ENCODE data around the gene PSMD6.

PSMD6 gene

DNA sequence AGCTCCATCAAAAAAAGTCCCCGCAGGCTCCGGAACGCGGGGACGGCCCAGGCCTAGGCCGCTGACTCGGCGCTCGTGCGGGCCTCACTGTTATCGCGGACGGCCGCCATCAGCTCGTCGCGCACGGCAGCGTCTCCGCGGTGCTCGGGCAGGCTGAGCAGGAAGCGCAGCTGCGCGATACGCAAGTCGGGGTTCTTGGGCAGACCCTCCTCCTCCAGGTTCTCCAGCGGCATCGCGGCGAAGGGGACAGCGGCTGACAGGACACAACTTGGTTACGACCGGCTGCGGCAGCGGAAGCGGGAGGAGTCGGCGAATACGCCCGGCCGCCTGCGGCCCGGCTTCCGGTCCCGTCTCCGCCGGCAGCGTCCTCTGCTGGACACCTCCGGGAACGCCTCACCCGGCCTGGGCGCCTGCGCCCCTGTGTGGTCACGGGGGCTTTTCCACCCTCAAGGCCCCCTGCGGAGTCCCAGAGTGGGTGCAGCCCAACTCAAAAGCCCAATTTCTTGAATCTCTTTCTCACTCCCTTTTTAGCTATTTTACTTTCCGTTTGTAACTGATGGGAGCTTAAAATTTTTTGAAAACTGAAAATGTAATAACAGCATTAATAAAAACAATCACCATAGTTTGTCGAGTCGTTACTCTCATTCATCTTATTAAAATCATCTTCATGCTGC lies at the start of gene PSMD6:
TSS of gene PSMD6 (minus strand) at position 308 of the 674 bp plus-strand sequence. CDS start at position 233, 75 bp downstream.
- peak; percentile 97 for DNase-seq

DNA sequence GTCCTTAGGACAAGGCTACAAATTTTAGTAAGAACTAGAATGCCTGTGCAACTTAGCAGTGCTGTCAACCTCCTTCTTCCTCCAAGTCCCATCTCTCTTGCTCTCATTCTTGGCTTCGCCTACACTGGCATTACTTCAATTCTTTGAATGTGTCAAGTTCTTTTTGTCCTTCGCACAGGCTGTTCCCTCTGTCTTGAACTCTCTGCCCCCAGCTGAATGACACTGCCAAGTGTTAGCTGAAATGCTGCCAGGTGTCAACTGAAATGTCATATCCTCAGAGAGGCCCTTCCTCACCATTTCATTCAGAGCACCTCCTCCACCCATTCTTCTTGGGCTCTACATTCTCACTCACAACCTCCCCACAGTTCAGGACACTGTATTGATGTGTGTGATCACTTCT lies 48.8 kb upstream of the PSMD6 start:
- DNase-seq, result no peak

DNA sequence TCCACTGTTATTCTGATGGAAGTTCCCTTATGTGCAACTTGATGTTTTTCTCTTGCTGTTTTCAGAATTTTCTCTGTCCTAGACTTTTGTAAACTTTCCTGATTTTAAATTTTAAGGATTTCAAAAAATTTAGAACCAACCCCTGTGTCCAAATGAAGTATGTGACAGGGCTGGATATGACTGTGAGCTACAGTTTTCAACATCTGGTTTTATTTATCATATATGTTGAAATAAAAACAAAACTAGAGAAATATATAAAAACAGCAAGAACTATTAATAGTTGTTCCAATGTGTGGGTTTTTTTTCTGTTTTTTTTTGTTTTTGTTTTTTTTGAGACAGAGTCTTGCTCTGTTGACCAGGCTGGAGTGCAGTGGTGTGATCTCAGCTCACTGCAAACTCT lies 47.4 kb upstream of the PSMD6 start:
- DNase-seq, result no peak

DNA sequence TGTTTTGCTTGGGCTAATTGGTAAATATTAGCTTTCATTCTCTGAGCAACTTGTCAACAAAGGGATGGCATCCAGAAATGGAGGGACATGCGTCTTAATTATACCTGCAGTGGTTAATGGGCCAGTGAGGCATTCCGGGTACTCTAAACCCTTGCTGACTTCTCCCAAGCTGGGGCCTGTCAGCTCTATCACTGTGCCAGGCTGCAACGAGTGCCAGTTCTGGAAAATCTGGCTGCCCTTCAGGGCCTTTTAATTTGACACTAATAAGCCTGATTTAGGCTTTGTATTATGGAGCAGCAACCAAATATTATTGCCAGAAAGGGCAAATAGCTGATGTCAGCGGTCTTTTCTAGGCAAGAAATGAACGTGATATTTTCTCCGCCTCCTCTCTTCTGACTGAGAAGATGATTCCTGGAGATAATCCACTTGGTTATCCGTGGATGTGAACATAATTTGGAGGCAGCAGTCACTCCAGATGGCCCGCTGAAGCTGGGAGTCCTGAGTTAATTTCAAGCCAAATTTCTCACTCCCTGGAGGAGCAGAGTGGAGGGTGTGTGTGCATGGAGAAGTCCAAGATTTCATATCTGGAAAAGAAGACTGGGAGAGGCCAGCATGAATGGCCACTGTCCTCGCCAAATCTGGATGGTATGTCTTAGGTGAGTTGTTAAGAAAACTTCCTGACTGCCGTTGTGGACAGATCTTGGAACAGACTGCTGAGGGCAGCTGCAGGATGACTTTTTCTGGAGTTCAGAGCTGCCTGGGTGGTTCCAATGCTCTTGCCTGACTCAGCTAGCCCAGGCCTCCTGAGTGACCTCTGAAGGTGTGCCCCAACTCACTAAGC lies 44.4 kb upstream of the PSMD6 start:
- DNase-seq, result no peak

DNA sequence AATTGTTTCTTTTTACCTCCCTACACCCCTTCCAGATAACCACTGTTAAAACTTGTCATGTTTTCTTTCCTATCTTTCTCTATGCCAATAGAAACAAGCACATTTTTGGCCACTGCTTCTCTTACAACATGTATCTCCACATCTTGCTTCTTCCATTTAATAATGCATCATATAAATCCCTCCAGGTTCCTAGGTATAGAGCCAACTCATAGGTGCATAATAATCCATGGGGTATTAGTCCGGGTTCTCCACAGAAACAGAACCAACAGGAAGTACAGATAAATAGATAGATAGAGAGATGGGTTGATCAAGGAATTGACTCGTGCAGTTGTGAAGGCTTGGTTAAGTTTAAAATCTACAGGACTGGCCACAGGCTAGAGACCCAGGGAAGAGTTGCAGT lies 41.5 kb upstream of the PSMD6 start:
- DNase-seq, result no peak

DNA sequence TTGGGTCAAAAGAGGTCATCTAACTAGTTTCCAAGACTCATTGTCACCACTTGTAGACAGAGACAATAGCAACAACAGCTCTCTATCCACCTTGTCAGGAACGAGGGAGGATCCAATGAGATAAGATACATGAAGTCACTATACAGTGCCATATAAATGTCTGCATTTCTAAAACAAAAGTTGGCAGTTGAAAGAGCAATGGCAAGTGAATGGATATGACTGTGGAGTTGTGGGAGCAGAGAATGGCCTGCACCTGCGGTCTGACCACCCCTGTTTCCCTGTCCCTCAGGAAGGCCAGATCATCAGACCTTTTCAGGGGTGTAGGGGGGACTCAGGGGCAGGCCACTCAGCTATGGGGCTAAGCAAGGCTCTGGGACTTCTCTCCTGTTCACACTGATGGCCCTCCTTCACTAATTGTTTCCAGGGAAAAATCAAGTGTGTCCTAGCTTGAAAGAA lies 40.7 kb upstream of the PSMD6 start:
- DNase-seq, result no peak

DNA sequence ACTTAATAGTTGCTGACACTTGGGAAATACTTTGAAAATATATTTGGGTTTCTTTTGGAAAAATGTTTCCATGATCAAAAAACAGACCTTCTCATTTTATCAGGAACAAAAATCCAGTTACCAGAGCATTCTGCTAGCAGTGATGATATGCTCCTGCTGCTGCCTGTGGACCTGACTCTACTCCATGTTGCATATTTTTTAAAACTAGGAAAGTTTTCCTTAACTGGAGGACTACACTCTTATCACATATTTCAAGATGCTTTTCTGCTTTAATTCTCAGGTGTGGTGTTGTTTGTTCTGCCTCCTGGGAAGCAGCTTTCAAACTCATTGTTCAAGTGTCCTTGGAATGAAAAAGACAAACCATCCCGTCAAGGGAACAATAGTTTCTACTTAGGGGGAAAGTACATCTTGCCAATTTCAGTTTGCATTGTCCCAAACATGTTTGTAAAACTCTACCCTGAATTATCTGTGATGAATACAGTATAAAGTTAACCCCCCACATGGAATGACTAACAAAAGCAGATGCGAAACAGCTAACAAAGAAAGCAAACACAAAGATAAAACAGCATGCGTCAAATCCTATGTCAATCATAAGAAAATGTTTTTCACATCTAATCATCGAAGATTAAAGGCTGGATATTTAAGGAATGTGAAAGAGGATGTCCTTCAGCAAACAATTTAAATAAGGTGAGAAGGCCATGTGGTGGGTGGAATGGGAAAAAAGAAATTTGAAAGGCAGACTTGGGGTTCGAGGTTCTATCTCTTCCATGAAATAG lies 40.1 kb upstream of the PSMD6 start:
- no peak for DNase-seq

DNA sequence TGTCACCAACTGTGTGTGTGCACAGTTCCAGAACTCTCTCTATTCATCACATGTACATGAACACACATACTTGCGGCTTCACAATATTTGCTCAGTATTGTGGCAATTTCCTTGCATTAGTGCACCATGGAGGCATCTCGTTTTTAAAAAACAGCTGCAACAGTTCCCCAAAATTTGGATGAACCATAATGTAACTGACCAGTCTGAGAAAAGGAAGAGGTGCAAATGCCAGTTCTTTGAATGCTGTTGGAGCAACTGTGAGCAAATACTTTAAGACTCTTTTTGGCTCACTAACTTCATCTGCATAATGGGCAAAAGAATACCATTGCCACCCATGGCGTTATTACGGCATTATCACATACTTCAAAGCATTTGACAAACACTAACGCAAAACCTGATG lies 38.3 kb upstream of the PSMD6 start:
- no peak for DNase-seq

DNA sequence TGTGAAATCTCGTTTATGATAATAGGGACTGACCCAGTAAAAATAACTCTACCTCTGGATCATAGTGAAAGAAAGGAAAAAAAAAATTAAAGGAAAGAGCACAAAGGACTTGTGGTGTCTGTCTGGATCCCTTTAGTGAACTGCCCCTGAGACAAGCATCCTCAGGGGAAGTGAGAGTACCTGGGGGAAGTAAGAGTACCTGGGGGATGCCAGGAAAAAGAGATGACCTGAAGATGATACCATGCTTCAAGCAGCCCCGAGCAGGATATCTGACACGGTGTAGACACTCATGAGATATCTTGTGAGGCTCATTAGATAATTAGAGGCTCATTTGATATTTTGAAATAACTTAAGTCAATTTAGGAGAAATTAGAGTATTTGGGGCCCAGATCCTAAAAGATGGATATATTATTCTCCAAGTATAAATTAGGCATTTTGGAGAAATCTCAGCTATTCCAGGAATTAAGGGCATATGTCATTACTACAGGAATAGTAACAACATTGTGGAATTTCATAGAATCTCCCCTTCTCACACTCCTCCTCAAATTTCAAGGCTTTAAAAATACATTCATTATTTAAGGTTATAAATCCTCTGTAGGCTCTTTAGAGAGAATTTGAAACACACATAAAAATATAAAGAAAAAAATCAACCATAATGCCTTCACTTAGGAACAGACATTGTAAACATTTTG lies 36.3 kb upstream of the PSMD6 start:
- DNase-seq, result no peak

DNA sequence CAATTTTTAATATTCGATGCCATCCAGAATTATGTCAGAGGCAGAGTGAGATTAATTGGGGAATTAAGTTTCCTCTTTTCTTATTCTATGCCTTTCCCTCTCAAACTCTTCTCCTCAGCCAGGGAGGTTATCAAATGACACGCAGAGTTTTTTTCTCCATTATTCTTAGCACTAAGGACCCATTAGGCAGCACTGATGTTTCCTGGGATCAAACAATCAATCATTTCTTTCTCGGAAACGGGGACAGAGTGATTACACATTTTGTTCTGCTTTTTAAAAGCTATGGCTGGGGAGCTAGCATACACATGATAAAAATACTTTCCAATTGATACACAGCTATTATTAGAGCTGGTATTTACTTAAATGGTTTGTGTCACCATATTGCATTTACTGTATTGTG lies 35.3 kb upstream of the PSMD6 start:
- no peak for DNase-seq

DNA sequence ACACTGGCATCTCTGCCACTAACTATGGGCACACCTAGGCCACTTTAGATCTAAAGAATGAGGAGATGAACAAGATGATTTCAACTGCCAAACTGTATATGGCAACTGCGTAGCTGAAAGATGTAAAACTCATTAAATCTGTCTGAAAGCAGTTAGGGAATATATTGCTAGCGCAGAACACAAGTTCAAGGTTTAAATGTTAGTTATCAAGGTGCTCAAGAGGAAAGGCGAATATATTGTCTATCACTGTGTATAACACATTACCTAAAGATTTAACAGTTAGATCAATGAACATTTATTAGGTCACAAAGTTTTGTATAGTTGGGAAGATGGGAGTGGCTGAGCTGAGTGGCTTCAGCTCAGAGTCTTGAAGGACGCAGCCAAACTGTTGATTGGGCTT lies 33.9 kb upstream of the PSMD6 start:
- DNase-seq, result no peak

DNA sequence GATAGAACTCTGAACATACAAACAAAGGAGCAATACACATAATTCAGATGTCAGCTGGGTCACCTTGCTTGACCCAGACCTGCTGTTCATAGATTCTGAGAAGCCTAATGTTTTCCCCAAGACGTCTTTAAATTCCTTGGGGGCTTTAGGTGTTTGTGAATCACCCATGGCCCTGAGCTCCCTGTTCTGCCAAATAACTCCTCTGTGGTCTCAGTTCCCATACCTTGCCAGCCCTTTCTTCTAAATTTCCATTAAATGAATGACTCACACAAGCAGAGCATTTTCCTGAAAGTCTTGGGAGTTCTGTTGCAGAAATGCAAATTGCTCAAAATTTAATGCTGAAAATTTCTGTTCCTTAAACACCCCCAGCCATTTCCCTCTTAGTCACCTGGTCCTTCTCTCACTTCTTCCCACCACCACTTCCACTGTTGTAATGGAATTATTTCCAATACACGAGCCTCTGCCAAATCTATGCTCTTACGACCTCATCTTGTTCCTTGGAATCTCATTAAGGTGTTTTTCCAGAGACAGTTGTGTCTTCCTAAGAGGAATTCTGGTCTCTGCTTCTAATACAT lies 33.4 kb upstream of the PSMD6 start:
- DNase-seq, result no peak

DNA sequence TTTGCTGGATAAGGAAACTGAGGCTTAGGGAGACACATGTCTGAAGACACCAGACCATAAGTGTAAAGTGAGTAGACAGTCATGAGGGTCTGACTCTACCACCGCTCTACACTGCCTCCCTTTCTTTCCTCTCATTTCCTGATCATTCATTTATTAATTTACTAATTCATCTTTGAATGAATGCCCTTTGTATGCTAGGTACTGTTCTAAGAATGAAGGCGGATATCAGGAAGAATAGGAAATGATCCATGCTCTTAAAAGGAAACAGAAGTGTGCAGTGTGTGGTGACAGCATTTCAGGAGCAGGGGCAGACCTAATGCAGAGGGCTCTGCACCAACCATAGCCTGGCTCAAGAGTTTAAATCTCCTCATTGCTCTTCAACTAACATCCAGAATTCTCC lies 31.8 kb upstream of the PSMD6 start:
- no peak for DNase-seq

DNA sequence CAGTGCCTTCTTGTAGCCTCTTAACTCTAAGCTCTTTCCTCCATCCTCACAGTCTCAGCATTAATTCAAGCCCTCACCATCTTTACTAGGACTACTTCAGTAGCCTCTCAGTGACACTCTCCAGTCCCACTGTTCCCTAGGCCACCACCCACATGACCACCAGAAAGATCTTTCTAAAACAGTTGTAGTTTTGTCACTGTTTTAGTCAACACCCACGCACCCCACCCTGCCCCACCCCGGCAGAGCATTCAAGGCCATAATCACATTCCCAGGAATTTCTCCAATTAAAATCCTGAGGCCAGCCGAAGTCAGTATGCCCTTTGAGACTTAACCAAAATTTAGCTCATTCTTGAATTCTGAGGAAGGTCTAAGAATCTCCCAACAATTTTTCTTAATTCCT lies 31.2 kb upstream of the PSMD6 start:
- DNase-seq, result no peak

DNA sequence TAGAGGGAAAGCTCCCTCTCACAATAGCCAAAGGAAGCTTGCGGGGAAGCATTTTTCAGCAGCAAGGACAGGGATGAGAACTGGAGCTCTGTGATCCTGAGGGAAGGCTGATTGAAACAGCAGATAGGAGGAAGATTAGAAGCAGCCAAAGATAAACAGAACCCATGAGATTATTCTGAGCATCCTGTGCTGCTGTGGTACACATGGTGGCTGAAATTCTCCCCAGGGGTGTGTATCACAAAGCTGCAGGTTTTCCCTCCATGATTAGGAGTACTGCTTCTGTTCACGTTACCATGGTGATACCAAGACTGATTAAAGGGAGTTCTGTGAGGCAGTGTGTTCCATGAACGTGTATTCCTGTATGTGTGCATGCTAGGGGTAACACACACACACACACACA lies 30.3 kb upstream of the PSMD6 start:
- no peak for DNase-seq

DNA sequence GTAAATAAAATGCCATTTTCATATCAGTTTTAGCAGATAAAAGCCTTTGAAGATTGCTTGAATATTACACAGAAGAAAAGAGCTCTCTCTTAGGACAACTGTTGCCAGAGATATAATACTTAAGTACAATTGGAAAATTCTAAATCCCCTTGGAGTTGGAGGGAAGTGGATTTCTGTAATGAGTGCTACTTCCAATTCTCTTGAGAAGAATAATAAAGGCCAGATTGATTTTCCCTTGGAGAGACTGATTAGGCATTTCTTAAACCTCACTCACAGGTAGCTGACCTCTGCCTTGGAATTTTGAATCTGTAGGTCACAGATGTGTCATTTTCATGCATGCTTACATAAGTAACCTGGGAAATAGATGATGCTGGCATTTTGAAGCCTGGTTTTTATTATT lies 29.8 kb upstream of the PSMD6 start:
- DNase-seq, result no peak

DNA sequence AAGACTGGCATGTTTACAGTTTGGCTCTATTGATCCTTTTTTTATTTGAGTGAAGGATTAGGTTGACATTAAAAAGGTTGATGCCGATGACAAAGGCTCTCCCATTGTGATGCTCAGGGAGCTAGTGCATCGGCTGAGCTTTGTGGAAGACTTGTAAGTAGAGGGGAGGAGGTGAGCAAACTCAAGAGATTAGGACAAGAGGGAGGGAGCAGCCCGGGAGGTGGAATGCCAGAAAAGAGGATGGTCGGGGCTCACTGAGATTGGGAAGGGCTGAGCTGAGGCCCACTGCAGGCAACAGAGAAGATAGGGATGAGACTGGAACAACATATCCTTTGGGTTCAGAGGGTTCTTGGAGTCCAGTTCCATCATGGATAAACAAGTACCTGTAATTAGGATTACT lies 26.5 kb upstream of the PSMD6 start:
- no peak for DNase-seq

DNA sequence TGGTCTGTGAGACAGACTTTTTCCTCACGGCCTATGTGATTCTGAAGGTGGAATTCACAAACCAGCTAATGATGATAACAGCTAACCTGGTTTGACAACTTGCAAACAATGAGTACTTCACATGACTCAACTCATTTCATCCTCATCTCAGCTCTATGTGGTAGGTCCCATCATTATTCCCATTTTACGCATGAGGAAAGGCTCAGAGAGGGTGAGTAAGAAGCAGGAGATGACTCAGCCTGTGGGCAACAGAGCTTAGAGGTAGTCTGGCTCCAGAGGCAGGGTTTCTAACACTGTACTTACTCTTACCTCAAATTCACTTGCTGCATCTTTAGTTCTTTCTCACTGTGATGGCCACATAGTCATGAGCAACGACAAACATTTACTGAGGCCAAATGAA lies 25.8 kb upstream of the PSMD6 start:
- DNase-seq, result peak in 1 of 2 experiments; percentile 22

DNA sequence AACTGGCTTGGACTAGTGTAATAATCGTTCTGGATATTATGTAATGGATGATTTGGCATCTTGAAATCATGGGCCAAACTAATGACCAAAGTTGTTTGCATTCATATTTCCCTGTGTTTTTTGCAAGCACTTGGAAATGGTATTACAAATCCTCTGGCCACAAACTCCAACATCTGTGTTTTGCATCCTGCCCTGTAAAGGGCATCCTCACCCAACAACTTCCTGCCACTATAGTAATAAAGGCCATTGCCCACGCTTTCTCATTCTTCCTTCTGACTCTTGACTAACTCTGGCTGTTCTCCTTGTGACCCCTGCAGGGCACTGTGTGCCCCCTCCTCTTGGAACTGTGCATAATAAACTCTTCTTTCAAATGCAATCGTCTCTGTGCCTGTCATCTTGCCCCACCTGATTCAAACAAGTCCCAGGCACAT lies 25.4 kb upstream of the PSMD6 start:
- peak in 1 of 2 experiments; percentile 20 for DNase-seq

DNA sequence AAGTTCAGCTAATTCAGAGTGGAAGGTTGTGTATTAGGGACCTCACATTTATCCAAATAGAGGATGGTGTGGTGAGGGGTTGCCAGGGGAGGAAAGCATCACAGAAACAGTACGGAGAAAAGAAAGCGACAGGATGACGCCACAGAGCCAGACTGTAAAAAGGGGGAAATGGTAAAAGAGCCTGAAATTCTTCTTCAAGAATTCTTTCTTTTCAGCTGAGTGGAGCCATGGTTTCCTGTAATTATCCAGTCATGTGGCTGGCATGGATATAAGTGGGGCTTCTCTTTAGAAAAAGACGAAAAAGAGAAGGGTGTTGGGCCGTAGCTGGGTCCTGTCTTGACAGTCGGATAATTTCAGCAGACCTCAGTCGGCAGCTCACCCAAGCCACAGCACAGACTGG lies 24.5 kb upstream of the PSMD6 start:
- no peak for DNase-seq

DNA sequence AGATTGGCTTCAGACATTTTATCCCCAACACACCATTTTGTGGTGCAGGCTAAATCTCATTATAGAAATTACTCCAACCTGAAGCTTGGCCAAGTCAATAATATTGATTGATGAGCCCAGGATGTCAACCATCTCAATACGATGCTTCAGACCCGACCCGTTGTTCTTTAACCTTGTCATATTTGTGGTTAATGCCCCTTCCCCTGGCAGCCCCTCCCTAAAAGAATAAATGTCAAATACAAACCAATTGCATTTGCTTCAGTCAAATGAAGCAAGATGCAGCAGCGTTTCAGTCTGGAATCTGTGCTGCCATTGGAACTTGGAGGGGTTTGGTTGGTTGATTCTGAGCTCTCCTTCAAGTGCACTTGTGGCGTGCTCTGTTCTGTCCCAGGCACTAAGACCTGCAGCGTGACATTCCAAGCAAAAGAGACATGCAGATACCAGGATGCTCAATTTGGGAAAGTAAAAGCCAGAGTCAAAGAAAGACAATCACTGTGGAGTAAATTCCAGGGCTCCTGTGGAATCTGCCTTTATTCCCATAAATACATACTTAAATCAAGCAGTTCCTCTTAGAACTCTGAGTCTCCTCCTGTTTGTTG lies 23.8 kb upstream of the PSMD6 start:
- DNase-seq, result no peak

DNA sequence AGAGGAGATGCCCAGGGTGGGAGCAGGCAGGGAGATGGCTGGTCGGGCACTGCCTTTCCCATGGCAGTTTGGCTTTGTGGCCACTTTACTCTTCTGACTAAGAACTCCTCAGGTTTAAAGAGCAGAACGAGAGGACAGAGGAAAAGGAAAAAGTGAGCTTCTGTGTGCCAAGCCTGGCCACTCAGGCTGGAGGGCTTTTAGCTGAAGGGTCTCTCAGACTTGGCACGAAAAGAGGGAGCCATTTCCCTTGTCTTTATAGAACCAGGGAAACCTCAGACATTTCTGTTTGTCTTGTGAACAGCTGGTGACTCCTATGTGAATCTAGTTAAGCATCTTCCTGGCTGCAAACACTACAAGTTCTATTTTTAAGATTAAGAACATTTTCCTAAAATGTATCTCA lies 23.3 kb upstream of the PSMD6 start:
- DNase-seq, result no peak
